Fibroblast of skin of abdomen (primary cell): ENCODE results near the gene PDCD6IP.
"Not testable (repeated sequence)": the region's sequence is repeated elsewhere in the genome, so short reads cannot be mapped to it uniquely, and the experiment has no call there.

Experiments
- DNase-seq: peaks from one replicate; pipeline ENCODE4 v3.0.0-alpha.2; 2013

The PDCD6IP gene

DNA sequence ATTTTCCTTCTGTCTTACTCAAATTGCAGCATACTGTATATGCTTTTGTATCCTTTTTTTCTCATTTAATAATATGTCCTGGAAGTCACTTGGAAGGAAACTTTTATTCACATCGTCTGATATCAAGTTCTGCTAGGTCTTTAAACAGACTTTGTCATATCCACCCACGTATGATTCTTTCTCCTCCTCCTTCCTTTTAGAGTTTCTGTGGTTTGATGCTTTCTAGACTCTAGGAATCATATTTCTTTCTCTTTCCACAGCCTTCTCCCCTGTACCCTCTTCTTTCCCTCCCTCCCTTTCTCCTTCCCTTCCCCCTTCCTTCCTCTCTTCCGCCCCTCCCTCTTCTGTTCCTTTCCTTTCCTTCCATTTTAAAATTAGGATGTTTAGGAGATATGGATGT lies 52.2 kb downstream of the PDCD6IP start:
- not testable (repeated sequence) for DNase-seq

DNA sequence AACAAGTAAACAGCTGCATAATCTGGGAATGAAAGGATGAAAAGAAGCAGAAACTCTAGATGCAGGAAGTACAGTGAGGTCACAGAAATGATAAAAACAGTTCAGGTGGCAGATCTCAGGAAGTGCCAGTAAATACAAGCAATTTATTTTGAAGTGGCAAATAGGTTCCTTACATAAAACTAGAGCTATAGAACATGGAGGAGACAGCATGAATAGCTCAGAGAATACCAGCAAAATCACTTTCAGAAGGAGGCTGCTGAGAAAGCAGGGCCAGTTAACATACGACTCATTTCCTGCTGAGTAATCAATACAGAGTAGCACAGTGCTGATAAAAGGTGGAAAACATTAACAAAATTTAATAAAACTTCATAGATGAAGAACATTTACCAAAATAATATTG lies 57.0 kb downstream of the PDCD6IP start:
- DNase-seq = peak; percentile 33

DNA sequence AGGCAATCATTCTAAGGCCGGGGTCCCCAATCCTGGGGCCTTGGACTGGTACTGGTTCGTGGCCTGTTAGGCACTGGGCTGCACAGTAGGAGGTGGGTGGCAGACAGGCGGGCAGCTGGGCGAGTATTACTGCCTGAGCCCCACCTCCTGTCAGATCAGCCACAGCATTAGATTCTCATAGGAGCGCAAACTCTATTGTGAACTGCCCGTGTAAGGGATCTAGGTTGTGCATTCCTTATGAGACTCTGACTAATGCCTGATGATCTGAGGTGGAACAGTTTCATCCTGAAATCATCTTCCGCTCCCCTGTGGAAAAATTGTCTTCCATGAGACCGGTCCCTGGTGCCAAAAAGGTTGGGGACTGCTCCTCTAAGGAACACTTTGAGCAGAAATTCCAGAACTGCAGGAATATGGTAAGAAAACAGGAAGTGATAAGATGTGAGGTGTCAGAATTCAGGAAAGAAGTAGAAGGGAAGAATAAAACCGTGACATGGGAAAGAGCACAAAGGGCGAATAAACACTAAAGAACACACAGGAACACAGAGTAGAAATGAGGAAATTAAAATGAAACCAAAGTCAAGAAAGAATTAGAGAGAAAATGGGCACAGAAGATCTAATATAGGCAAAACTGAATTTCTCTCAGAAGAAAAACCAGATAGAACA lies 57.6 kb downstream of the PDCD6IP start:
- DNase-seq = peak; percentile 2

DNA sequence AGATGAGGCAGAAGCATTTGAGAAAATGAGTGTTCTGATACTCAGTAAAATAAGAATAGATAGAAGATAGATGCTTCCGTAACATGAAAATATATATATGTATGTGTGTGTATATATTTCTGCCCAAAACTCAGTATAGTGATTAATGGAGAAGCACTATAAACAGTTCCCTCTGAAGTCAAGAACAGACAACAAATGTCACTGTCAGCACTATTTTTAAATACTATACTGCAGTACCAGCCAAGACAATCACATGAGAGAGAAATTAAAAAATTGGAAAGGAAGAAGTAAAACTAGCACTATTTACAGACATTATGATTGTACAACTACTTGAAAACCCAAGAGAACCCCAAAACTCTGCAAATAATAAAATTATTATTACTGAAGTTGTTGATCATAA lies 59.3 kb downstream of the PDCD6IP start:
- not testable (repeated sequence) for DNase-seq

DNA sequence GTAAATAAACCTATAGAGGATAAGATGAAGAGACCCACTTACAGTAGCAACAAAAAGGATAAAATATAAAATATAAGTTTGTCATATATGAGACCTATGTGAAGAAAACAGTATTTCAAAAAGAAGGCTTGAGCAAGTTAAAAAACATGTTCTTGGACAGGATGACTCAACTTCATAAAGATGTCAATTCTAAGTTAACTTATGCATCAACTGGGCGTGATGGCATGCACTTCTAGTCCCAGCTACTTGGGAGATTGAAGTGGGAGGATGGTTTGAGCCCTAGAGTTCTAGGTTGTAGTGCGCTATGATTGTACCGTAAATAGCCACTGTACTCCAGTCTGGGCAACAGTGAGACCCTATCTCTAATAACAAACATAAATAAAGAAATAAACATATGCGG lies 59.7 kb downstream of the PDCD6IP start:
- peak; percentile 27 for DNase-seq

DNA sequence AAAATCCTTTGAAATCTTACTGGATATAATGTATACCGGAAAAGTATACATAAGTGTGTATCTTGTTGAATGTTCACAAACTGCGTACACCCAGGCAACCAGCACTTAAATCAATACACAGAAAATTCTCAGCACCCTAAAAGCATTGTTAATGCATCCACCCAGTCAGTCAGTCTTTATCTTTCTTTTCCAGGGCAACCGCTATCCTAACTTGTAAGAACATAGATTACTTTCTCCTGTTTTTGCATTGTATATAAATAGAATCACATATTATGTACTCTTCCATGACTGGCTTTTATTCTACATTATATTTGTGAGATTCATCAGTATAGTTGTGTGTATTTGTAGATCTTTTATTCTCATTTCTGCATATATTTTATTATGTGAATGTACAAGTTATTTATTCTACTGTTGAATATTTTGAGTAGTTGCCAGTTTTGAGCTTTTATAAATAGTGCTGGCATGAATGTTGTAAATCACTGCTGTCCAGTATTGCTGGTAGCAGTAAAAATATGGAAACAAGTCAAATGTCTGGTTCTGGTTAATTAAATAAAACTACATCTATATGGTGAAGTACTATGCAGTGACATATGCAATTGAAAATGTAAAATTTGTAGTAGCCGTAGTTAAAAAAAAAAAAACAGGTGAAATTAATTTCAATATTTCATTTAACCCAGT lies 62.1 kb downstream of the PDCD6IP start:
- DNase-seq = no peak

DNA sequence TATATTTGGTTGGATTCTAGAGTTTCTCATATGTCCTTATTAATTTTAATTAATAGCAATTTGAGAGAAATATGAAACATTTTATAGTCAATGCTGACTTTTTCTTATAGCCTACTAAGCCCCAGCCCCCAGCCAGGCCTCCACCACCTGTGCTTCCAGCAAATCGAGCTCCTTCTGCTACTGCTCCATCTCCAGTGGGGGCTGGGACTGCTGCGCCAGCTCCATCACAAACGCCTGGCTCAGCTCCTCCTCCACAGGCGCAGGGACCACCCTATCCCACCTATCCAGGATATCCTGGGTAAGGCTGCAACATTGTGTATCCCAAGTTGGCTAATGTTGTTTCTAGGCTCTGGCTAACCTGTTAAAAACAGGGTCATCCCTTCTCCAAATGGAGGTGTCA lies 66.7 kb downstream of the PDCD6IP start:
- no peak for DNase-seq

DNA sequence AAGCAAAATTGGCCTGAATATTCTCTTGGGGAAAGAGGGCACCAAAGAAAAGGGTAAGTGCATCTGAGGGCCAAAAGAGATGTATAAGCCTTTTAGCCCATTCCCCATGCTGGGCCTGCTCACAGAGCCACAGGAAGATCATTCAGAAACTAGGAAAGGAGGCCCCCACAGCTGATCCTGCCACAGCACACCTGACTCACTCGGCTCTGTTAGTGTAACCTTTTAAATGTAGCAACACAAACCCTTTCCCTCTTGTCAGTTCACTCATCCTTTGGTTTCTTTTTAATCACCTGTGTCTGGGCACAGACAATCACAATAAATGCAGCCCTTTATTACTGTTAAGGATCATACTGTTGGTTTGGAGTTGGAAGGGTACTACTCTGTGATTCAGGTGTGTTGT lies 69.9 kb downstream of the PDCD6IP start:
- no peak for DNase-seq

DNA sequence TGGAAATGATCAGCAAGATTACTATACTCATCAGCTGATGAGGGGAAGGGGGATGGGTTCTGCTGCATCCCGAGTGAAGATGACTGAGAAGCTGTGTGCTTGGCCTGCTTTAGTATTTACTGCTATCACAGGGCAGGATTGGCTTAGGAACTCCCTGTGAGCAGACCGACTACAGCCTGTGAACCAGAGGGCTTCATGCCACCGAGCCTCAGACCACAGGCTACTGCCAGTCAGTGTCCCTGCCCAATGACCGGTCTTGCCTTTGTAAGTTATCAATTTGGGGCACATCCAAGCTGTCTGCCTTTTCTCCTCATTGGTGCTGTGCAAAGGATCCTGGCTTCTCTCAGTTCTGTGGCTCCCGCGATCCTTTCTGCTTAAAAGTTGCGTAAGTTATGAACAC lies 71.5 kb downstream of the PDCD6IP start:
- DNase-seq = no peak

DNA sequence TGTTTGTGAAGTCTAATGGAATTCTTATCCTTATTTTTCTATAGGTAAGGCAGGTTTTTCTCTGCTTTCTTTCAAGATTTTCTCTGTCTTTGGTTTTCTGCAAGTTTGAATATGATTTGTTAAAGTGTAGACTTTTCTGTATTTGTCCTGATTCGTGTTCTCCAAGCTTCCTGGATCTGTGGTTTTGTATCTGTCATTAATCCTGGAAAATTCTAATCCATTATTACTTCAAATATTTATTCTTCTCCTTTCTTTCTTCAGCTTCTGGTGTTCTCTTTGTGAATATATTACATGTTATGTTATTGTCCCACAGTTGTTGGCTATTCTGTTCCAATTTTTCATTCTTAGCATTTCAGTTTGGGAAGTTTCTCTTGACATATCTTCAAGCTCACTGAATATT lies 76.4 kb downstream of the PDCD6IP start:
- no peak for DNase-seq

DNA sequence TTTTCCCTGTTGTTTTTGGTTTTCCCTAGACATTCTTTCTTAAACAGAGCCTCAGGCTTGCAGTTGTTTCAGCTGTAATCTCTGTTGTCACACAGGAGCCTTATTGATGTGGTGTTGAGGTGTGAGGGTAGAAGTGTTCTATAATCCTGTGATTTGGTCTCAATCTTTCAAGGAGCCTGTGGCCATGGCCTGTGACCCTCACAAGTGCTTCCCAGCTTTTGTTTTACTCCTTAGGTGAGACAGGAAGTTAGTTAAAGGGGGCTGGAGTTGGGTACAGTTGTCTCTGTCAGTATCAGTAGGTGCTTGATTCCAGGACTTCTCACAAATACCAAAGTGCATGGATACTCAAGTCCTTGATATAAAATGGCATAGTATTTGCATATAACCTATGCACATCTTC lies 77.2 kb downstream of the PDCD6IP start:
- no peak for DNase-seq

DNA sequence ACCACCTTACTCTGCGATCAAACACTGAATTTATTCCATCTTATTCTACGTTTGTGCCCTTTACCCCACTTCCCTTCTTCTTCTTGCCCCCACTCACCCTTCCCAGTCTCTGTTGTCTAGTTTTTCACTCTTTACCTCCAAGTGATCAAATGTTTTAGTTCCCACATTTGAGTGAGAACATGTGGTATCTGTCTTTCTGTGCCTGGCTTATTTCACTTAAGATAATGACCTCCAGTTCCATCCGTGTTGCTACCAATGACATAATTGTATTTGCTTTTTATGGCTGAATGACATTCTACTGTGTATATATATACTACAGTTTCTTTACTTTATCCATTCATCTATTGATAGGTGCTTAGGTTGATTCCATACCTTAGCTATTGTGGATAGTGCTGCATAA lies 78.8 kb downstream of the PDCD6IP start:
- DNase-seq = no peak

DNA sequence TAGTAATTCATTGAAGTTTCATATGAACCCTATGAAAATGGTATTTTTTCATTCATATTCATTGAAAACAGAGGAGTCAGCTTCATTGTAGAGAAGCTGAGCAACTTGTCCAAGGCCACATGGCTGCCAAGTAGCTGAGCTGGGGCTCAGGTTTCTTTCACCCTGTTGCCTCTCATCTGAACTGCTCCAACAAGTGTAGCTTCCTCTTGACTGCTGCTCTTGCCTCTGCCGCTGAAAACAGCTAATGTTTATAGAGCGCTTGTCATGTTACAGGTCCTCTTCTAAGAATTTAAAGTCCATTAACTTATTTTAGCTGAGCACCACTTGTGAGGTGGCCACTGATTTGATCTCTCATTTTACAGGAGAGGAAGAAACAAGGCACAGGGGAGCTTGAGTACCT lies 81.1 kb downstream of the PDCD6IP start:
- no peak for DNase-seq

DNA sequence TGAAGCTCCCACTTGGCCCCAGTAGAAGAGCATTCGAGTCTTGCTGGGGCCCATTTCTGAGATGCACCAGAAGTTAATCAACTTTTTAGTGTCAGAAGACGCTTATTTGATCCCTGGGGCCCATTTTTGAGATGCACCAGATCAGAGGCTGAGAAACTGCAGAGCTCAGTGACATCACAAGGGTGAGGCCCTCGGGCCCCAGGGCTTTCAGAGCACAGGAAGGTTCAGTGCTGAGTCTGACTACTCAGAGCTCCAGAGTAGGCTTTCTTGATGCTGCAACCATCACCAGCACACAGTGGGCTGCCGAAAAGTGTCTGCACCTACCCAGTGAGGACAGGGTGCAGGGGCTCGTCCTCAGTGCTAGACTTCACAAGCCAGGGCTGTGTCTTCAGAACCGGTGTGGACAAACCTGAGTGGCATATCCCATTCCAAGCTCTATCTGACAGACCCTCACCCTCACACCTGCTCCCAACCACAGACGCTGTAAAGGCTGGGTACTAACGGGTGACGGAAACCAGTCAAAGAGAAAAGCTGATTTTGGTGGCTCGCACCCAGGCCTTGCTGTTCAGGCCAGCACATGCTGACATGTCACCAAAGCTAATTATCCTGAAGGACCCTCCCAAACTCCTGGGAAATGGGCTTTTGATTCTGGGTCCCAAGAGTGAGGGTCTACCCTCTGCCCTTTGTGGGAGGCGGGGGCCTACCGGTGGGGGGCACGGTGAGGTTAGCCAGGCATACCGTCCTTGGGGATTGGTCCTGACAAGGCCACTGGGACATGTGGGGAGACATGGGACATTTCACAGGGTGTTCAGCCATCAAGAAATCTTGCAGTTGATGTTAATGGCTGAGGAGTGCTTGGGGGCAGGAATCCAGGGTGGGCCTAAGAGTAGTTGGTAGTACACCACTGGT lies 83.0 kb downstream of the PDCD6IP start:
- DNase-seq = no peak

DNA sequence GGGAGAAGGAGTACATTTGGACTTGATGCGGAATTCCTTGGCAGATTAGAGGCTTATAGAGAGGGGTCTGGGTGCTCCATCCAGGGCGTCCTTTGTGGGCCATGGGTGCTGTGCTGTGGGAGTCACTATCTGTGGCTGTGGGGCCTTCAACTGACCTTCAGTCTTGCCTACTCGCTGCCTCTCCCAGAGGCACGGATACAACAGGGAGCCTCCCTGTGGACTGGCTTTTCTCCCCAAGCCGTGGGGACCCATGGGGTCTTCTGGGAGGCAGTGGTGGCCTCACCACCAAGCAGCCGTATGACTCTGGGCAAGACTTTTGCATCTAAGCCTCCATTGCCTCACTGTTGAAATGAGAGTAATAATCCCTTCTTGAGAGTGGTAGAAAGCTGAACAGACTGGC lies 83.9 kb downstream of the PDCD6IP start:
- no peak for DNase-seq

DNA sequence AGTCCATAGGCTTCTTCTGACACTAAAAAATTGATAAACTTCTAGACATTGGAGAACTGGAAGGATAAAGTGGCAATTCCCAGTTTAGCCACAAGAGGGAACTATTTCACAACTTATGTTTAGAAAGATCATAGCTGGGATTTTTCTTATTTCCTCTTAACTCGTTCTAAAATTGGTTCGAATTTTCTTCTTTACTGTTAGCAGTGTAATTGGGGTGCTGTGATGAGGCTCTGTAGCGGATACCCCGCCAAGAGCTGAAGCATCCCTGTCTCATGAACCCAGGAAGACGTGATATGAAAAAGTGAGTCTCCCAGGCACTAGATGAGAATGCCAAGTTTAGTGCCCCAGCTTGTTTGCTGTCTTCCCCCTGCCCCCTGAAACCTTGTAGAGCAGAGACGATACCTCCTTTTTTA lies 85.1 kb downstream of the PDCD6IP start:
- DNase-seq = peak; percentile 37

DNA sequence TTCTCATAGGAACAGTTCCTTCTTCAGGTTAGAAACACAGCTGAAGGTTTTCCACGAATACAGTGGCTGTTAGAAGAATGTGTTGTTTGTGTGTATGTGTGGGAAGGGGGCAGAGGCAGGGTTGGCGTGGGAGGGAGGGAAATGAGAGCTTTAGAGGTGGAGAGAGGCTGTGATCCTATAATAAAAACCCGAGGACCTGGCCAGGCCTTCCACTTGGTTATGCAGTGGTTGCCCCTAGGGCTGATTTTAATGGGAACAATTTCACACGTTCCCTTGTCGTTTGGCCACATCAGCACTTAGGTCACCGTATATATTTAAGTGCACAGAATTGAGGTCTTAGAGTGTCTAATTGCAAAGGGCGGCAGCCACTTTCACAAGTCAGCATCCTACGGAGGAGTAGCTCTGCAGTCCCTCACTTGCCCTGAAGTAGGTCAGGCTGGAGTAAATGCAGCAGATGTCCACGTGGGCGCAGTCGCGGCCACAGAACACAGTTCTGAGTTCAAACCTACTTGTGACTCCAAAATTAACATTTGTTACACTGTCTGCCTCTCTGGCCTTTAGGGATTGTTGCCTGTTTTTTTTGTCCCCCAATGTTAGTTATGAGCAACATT lies 85.6 kb downstream of the PDCD6IP start:
- peak; percentile 14 for DNase-seq

DNA sequence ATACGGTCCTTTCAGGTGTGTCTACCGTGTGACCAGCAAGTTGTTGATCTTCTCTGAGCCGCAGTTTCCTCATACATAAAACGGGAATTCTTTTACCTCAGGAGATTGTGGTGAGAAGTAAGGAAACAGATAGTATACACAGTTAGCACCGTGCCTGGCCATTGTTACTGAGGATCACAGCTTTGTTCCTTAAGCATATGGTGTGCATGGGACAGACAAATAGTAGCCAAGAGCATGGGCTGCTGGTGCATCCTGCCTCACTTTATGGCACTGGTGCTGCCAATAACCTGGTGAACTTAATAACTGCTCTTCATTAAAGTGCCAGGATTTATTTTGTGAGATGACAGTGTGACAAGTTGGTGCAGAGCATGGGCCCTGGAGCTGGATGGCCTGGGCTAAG lies 86.3 kb downstream of the PDCD6IP start:
- DNase-seq = no peak

DNA sequence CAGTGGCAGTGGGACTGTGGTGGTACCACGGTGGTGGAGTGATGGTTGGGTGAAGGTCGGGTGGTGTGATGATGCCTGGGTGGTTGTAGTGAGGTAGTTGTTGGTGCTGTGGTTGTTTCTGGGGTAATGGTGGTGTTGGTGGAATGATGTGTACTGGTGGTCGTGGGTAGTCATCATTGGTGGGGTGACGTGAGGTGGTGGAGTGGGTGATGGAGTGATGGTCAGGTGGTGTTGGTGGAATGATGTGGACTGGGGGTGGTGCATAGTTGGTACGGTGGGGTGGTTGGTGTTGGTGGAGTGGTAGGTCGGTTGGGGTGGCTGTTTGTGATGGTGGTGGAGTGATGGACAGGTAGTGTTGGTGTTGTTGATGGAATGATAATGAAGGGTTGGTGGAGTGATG lies 87.1 kb downstream of the PDCD6IP start:
- no peak for DNase-seq

DNA sequence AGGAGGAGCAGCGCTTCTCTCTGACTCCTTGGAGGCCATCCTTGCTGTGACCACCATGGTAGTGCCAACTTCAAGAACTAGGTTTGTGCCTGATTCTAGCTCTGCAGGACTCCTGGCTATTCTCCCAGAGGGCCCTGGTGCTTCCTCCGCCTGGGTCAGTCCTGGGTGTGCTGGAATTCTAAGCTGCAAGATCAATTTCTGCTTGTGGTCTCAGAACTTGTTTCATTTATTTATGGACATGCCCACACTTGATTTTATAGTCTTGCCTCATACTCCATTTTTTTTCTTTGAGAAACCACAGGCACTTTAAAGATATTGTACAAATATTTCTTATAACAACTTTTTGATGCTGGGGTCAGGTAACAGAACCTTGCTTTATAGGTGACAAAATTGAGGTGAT lies 87.6 kb downstream of the PDCD6IP start:
- DNase-seq = peak; percentile 30

DNA sequence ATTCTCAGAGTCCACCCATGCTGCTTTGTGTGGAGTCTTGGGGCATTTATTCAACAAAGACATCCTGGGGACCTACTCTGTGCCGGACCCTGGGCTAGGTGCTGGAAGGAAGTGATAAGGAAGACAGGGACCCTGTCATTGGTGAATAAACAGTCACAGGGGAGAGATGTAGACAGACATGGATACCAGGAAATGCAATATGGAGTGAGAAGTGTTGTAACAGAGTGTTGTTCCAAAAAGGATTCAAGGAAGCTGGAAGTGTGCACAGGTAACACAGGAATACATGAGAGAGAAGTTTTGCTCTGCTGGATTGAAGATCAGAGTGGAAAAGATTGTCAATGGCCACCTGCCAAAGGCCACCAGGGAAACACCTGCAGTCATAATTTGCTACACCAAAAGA lies 89.0 kb downstream of the PDCD6IP start:
- no peak for DNase-seq

DNA sequence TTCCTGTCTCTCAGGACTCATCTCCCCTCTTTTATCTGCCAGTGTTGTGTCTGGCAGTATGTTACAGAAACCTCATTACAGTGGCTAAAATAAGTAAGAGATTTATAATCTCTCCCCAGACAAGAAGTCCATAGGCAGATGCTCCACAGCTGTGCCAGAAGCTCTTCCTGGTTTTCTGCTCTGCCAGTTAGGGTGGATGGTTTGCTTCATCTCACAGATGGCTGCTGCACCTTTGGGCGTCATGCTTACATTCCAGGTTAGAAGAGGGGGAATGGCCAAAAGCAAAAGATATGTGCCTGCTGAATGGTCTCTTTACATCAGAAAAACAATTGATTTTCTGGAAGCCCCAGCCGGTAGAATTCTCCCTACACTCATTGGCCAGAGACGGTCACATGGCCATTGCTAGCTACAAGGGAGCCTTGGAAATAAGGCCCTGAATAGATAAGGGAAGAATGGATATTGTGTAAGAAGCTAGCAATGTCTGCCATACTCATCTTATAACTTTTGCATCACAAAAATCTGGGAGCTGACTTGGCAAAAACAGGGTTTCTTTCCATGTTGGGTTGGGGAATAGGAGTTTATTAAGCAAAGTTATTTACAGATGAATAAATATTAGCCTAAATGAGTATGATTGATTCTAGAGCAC lies 91.1 kb downstream of the PDCD6IP start:
- DNase-seq = no peak

DNA sequence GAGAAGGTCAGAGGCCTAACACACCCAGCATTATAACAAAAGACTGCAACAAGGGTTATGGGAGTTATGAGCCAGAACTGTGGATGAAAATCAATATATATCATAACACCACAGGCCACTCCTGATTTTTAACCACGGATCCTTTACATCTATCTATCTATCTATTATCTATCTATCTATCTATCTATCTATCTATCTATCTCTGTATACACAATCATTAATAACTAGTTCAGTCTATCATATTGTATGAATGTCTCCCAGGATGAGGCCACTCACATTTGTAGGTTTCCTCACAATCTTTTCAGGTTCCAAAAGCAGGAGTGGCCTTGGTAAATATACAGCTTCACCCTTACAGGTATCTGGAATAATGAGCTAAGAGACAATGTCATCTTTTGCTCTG lies 94.2 kb downstream of the PDCD6IP start:
- no peak for DNase-seq
